ENCODE results near the gene GPSM3. TPM values are rescaled to one million over a fixed set of nuclear protein-coding genes. Genes with fewer than 3 reads are reported as not detected.

Gene GPSM3
- total and polyA plus RNA-seq, 5 donors from 2014 or later: 82.4 to 202 (median 103) TPM

GRCh38 chr6:32222333-32223230 is 30.1 kb upstream of the GPSM3 start:
- Mint-ChIP-seq H3K9me3 (no peaks in the 10 kb centered on the region), H3K27me3 (peaks cover 20% of the 10 kb centered on the region), H3K27ac (peak overlapping the region in 1 of 3 donors; percentile 31), H3K4me3 (no peak overlapping the region), H3K4me1 (peaks cover 0 to 8% (median 2%) of the 10 kb centered on the region in 4 donors), H3K36me3 (no peaks in the 10 kb centered on the region)
- Histone ChIP-seq H3K4me3 (ENCODE audit: low read depth, low read length) (no peak overlapping the region), H3K36me3 (ENCODE audit: control insufficient read depth, insufficient read depth, low read length) (no peaks in the 10 kb centered on the region), H3K27ac (ENCODE audit: insufficient read depth, low read length, poor library complexity, severe bottlenecking) (no peak overlapping the region), H3K27me3 (ENCODE audit: control insufficient read depth, insufficient read depth, low read length) (no peaks in the 10 kb centered on the region), H3K9me3 (ENCODE audit: control insufficient read depth in 2 of 2, low read length in 2 of 2) (no peaks in the 10 kb centered on the region), H3K4me1 (ENCODE audit: control insufficient read depth, insufficient read depth, low read length, poor library complexity, severe bottlenecking) (no peaks in the 10 kb centered on the region)
- ATAC-seq (ENCODE audit: low read depth in 2 of 2) (no peak), DNase-seq (no peak)

DNA sequence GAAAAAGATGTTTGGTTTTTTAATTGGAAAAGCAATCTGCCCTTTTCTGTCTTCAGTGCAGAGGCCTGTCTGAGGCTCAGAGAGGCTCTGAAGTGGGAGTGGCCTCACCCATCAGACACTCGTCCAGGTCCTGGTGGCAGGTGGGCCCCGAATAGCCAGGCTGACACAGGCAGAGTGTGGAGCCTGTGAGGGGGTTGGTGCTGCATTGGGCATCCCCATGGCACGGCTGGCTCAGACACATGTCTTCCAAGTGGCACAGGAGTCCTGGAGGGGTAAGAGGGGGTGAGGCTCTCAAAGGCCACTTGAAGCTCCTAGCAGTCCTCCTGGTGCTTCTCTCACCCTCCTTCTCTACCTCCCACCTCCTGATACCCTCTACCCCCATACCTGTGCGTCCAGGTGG is 27.6 kb upstream of the GPSM3 start:
- Mint-ChIP-seq H3K4me3 (no peak overlapping the region), H3K4me1 (peaks cover 0 to 8% (median 3%) of the 10 kb centered on the region in 4 donors), H3K27ac (no peak overlapping the region), H3K9me3 (no peaks in the 10 kb centered on the region), H3K27me3 (peaks cover 30% of the 10 kb centered on the region), H3K36me3 (no peaks in the 10 kb centered on the region)
- no peak for DNase-seq
- Histone ChIP-seq H3K27me3 (ENCODE audit: control insufficient read depth, insufficient read depth, low read length) (no peaks in the 10 kb centered on the region), H3K27ac (ENCODE audit: insufficient read depth, low read length, poor library complexity, severe bottlenecking) (no peak overlapping the region), H3K4me3 (ENCODE audit: low read depth, low read length) (no peak overlapping the region), H3K4me1 (ENCODE audit: control insufficient read depth, insufficient read depth, low read length, poor library complexity, severe bottlenecking) (no peaks in the 10 kb centered on the region), H3K9me3 (ENCODE audit: control insufficient read depth in 2 of 2, low read length in 2 of 2) (no peaks in the 10 kb centered on the region), H3K36me3 (ENCODE audit: control insufficient read depth, insufficient read depth, low read length) (no peaks in the 10 kb centered on the region)
- ATAC-seq (ENCODE audit: low read depth in 2 of 2): no peak

DNA sequence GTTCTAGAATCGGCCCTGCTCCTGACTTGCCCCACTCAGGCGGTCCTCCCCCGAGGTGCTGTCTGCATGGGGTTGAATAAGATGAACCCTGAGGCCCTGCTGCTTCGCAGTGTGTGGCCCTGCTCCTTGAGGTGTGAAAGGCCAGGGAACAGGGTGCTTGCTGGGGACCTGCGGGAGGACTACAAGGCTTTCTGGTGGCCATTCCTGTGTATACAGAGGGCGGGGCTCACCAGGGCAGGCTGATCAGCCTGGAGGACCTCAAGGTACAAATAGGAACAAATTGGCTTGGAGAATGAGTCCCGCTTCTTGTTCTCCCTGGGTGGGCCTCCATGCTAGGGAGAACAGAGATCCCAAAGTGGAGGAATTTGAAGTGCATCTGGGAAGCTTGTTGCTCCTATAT is 25.7 kb upstream of the GPSM3 start:
- no peaks in the 10 kb centered on the region for H3K36me3 ChIP-seq (ENCODE audit: control insufficient read depth, insufficient read depth, low read length)
- H3K27ac Mint-ChIP-seq: no peak overlapping the region
- H3K27me3 Mint-ChIP-seq: peaks cover 27% of the 10 kb centered on the region
- no peaks in the 10 kb centered on the region for H3K4me1 ChIP-seq (ENCODE audit: control insufficient read depth, insufficient read depth, low read length, poor library complexity, severe bottlenecking)
- no peak overlapping the region for H3K4me3 ChIP-seq (ENCODE audit: low read depth, low read length)
- ATAC-seq (ENCODE audit: low read depth in 2 of 2) (no peak), DNase-seq (no peak)
- no peaks in the 10 kb centered on the region for H3K9me3 Mint-ChIP-seq
- H3K36me3 Mint-ChIP-seq: no peaks in the 10 kb centered on the region
- H3K9me3 ChIP-seq (ENCODE audit: control insufficient read depth in 2 of 2, low read length in 2 of 2): no peaks in the 10 kb centered on the region
- H3K4me1 Mint-ChIP-seq: peaks cover 0 to 8% (median 3%) of the 10 kb centered on the region in 4 donors
- no peaks in the 10 kb centered on the region for H3K27me3 ChIP-seq (ENCODE audit: control insufficient read depth, insufficient read depth, low read length)
- no peak overlapping the region for H3K27ac ChIP-seq (ENCODE audit: insufficient read depth, low read length, poor library complexity, severe bottlenecking)
- H3K4me3 Mint-ChIP-seq: no peak overlapping the region

DNA sequence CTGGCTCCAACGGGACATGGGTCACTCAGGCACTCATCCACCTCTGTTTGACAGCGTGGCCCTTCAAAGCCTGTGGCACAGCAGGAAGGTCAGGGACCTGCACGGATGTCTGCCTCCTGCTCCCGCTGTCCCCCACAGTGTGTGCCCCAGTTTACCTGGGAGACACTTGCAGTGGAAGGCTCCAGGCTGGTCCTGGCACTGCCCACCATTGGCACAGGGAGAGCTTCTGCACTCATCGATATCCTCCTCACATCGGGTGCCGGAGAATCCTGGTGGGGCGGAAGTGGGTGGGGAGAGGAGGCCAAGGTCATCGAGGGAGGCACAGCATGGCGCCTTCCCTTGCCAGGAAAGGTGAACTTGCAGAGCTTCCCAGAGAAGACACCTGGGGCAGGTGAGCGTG is 24.6 kb upstream of the GPSM3 start:
- Mint-ChIP-seq H3K27me3 (peaks cover 27% of the 10 kb centered on the region), H3K36me3 (no peaks in the 10 kb centered on the region), H3K4me1 (peaks cover 0 to 7% (median 0%) of the 10 kb centered on the region in 4 donors), H3K4me3 (no peak overlapping the region), H3K9me3 (no peaks in the 10 kb centered on the region), H3K27ac (no peak overlapping the region)
- Histone ChIP-seq H3K27ac (ENCODE audit: insufficient read depth, low read length, poor library complexity, severe bottlenecking) (no peak overlapping the region), H3K4me1 (ENCODE audit: control insufficient read depth, insufficient read depth, low read length, poor library complexity, severe bottlenecking) (no peaks in the 10 kb centered on the region), H3K9me3 (ENCODE audit: control insufficient read depth in 2 of 2, low read length in 2 of 2) (no peaks in the 10 kb centered on the region), H3K4me3 (ENCODE audit: low read depth, low read length) (no peak overlapping the region), H3K36me3 (ENCODE audit: control insufficient read depth, insufficient read depth, low read length) (no peaks in the 10 kb centered on the region), H3K27me3 (ENCODE audit: control insufficient read depth, insufficient read depth, low read length) (no peaks in the 10 kb centered on the region)
- DNase-seq (no peak), ATAC-seq (ENCODE audit: low read depth in 2 of 2) (no peak)

DNA sequence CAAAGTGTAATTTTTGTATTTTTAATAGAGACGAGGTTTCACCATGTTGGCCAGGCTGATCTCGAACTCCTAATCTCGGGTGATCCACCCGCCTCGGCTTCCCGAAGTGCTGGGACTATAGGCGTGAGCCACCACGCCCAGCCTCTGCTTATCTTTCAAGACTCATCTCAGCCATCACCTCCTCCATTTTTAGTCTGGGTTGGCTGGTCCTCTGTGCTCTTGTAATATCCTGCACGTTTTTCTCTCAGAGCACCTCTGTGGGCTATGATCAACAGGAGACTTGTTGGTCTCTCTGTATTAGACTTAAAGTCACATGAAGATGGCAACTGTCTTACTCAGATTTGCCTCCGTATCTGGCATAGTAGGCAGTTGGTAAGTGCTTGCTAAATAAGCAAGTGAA is 23.8 kb upstream of the GPSM3 start:
- DNase-seq (no peak), ATAC-seq (ENCODE audit: low read depth in 2 of 2) (no peak)
- Histone ChIP-seq H3K36me3 (ENCODE audit: control insufficient read depth, insufficient read depth, low read length) (no peaks in the 10 kb centered on the region), H3K4me1 (ENCODE audit: control insufficient read depth, insufficient read depth, low read length, poor library complexity, severe bottlenecking) (no peaks in the 10 kb centered on the region), H3K9me3 (ENCODE audit: control insufficient read depth in 2 of 2, low read length in 2 of 2) (no peaks in the 10 kb centered on the region), H3K27me3 (ENCODE audit: control insufficient read depth, insufficient read depth, low read length) (no peaks in the 10 kb centered on the region), H3K4me3 (ENCODE audit: low read depth, low read length) (no peak overlapping the region), H3K27ac (ENCODE audit: insufficient read depth, low read length, poor library complexity, severe bottlenecking) (no peak overlapping the region)
- Mint-ChIP-seq H3K9me3 (no peaks in the 10 kb centered on the region), H3K36me3 (no peaks in the 10 kb centered on the region), H3K4me1 (peaks cover 0 to 7% (median 0%) of the 10 kb centered on the region in 4 donors), H3K27me3 (peaks cover 22% of the 10 kb centered on the region), H3K27ac (no peak overlapping the region), H3K4me3 (no peak overlapping the region)

GRCh38 chr6:32215617-32216016 is 23.2 kb upstream of the GPSM3 start:
- no peaks in the 10 kb centered on the region for H3K36me3 Mint-ChIP-seq
- Histone ChIP-seq H3K27me3 (ENCODE audit: control insufficient read depth, insufficient read depth, low read length) (no peaks in the 10 kb centered on the region), H3K36me3 (ENCODE audit: control insufficient read depth, insufficient read depth, low read length) (no peaks in the 10 kb centered on the region), H3K27ac (ENCODE audit: insufficient read depth, low read length, poor library complexity, severe bottlenecking) (no peak overlapping the region), H3K4me3 (ENCODE audit: low read depth, low read length) (no peak overlapping the region), H3K9me3 (ENCODE audit: control insufficient read depth in 2 of 2, low read length in 2 of 2) (no peaks in the 10 kb centered on the region), H3K4me1 (ENCODE audit: control insufficient read depth, insufficient read depth, low read length, poor library complexity, severe bottlenecking) (no peaks in the 10 kb centered on the region)
- peaks cover 22% of the 10 kb centered on the region for H3K27me3 Mint-ChIP-seq
- ATAC-seq (ENCODE audit: low read depth in 2 of 2) (no peak), DNase-seq (no peak)
- H3K4me3 Mint-ChIP-seq: no peak overlapping the region
- peaks cover 0 to 7% (median 0%) of the 10 kb centered on the region in 4 donors for H3K4me1 Mint-ChIP-seq
- no peaks in the 10 kb centered on the region for H3K9me3 Mint-ChIP-seq
- peak overlapping the region in 1 of 3 donors; percentile 23 for H3K27ac Mint-ChIP-seq

- Histone ChIP-seq H3K27me3 (ENCODE audit: control insufficient read depth, insufficient read depth, low read length) (no peaks in the 10 kb centered on the region), H3K27ac (ENCODE audit: insufficient read depth, low read length, poor library complexity, severe bottlenecking) (no peak overlapping the region), H3K36me3 (ENCODE audit: control insufficient read depth, insufficient read depth, low read length) (no peaks in the 10 kb centered on the region), H3K4me1 (ENCODE audit: control insufficient read depth, insufficient read depth, low read length, poor library complexity, severe bottlenecking) (no peaks in the 10 kb centered on the region), H3K9me3 (ENCODE audit: control insufficient read depth in 2 of 2, low read length in 2 of 2) (no peaks in the 10 kb centered on the region), H3K4me3 (ENCODE audit: low read depth, low read length) (no peak overlapping the region)
- Mint-ChIP-seq H3K27ac (peak overlapping the region in 1 of 3 donors; percentile 52), H3K4me1 (peaks cover 0 to 3% (median 0%) of the 10 kb centered on the region in 4 donors), H3K9me3 (no peaks in the 10 kb centered on the region), H3K27me3 (peaks cover 17% of the 10 kb centered on the region), H3K4me3 (no peak overlapping the region), H3K36me3 (no peaks in the 10 kb centered on the region)
- DNase-seq (no peak), ATAC-seq (ENCODE audit: low read depth in 2 of 2) (no peak)
Observed at GRCh38 chr6:32214126-32214525, 21.7 kb upstream of the GPSM3 start.

DNA sequence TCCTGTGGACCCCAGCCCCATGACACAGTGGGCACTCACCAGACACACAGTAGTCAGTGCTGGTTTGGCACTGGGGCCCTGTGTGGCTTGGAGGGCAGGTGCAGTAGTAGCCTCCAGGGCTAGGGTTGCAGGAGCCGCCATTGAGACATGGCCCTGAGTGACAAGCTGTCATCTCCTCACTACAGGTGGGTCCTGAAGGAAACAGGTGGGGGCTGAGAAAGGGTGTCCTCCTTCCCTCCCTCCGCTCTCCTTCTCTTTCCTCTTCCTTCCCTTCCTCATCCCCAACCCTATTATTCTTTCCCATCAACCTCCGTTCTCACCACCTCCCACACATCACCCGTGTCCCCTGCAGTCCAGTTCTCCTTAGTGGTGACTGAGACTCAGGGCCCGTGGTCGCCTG is 21.2 kb upstream of the GPSM3 start:
- Mint-ChIP-seq H3K4me1 (peaks cover 0 to 3% (median 0%) of the 10 kb centered on the region in 4 donors), H3K9me3 (no peaks in the 10 kb centered on the region), H3K27ac (peak overlapping the region in 1 of 3 donors; percentile 15), H3K36me3 (no peaks in the 10 kb centered on the region), H3K27me3 (peaks cover 16% of the 10 kb centered on the region), H3K4me3 (no peak overlapping the region)
- no peak for ATAC-seq (ENCODE audit: low read depth in 2 of 2)
- Histone ChIP-seq H3K9me3 (ENCODE audit: control insufficient read depth in 2 of 2, low read length in 2 of 2) (no peaks in the 10 kb centered on the region), H3K27me3 (ENCODE audit: control insufficient read depth, insufficient read depth, low read length) (no peaks in the 10 kb centered on the region), H3K36me3 (ENCODE audit: control insufficient read depth, insufficient read depth, low read length) (no peaks in the 10 kb centered on the region), H3K4me1 (ENCODE audit: control insufficient read depth, insufficient read depth, low read length, poor library complexity, severe bottlenecking) (no peaks in the 10 kb centered on the region), H3K27ac (ENCODE audit: insufficient read depth, low read length, poor library complexity, severe bottlenecking) (no peak overlapping the region), H3K4me3 (ENCODE audit: low read depth, low read length) (no peak overlapping the region)
- DNase-seq: no peak
